ENCODE measurements around the gene CRB2.

- TF ChIP-seq SP1 (IDR thresholded peaks at IDR 0.05) (no peak), FOXM1 (IDR thresholded peaks at IDR 0.05; ENCODE audit: borderline replicate concordance) (no peak), FOXK2 (IDR thresholded peaks at IDR 0.05) (no peak)
Measured at GRCh38 chr9:123382653-123383511, 26.9 kb downstream of the CRB2 start.
